WTC11 (cell line): ENCODE measurements around the gene PDE8A. TPM values are rescaled to one million over a fixed set of nuclear protein-coding genes. Genes with fewer than 3 reads are reported as not detected.

Experiments
- ATAC-seq: fragments of 200-7000 bp; cut with Tn5 transposase; 2 replicates; pipeline ENCODE4 v1.10.0; 2021; ENCODE audit warnings: mild to moderate bottlenecking, moderate library complexity
- CTCF ChIA-PET: fragments of 300-600 bp; sonication (Branson Sonifier 250); formaldehyde crosslinking; loops from one replicate; lab custom pipeline; 2021; ENCODE audit warnings: antibody characterized with exemption; lab: Charles Lee
- POLR2A ChIA-PET: fragments of 350-600 bp; sonication (Branson Sonifier 250); formaldehyde crosslinking; loops from one replicate; lab custom pipeline; 2021; ENCODE audit warnings: antibody characterized with exemption; lab: Charles Lee
- DNase-seq: peaks from one replicate; pipeline ENCODE4 v3.0.0; 2021; ENCODE audit warnings: low spot score
- H3K27ac Mint-ChIP-seq: 2 replicates; pipeline ENCODE4 v1.8.0; 2021; ENCODE audit warnings: mixed read lengths
- H3K27me3 Mint-ChIP-seq: 2 replicates; pipeline ENCODE4 v1.8.0; 2021; ENCODE audit warnings: low read depth, mild to moderate bottlenecking, moderate library complexity, mixed read lengths
- H3K36me3 Mint-ChIP-seq: 2 replicates; pipeline ENCODE4 v1.8.0; 2021; ENCODE audit warnings: mixed read lengths
- H3K4me1 Mint-ChIP-seq: 2 replicates; pipeline ENCODE4 v1.8.0; 2022; ENCODE audit warnings: mixed read lengths
- H3K4me3 Mint-ChIP-seq: 2 replicates; pipeline ENCODE4 v1.8.0; 2021; ENCODE audit warnings: mild to moderate bottlenecking, moderate library complexity, mixed read lengths
- H3K9me3 Mint-ChIP-seq: 2 replicates; pipeline ENCODE4 v1.8.0; 2021; ENCODE audit warnings: mixed read lengths
- ELF4 ChIP-seq: sonication (generic); formaldehyde crosslinking; IDR thresholded peaks from 2 replicates; pipeline ENCODE4 v1.8.1; 2022; ENCODE audit warnings: low read depth, mild to moderate bottlenecking, moderate library complexity, missing genetic modification reagents
- ESRRA ChIP-seq: sonication (generic); formaldehyde crosslinking; IDR thresholded peaks from 2 replicates; pipeline ENCODE4 v1.8.1; 2022; ENCODE audit warnings: mild to moderate bottlenecking, missing genetic modification reagents, borderline replicate concordance
- ETV6 ChIP-seq: sonication (generic); formaldehyde crosslinking; IDR thresholded peaks from 2 replicates; pipeline ENCODE4 v1.8.1; 2022; ENCODE audit warnings: mild to moderate bottlenecking, missing genetic modification reagents
- FOXP1 ChIP-seq: sonication (generic); formaldehyde crosslinking; IDR thresholded peaks from 2 replicates; pipeline ENCODE4 v1.8.0; 2022; ENCODE audit warnings: missing genetic modification reagents, mild to moderate bottlenecking, moderate library complexity, borderline replicate concordance
- JAZF1 ChIP-seq: fragments of 250-450 bp; sonication (Bioruptor Pico); IDR thresholded peaks from 2 replicates; pipeline ENCODE4 v1.9.0; 2021; ENCODE audit warnings: moderate library complexity, mild to moderate bottlenecking, inconsistent platforms
- NR1H2 ChIP-seq: sonication (generic); formaldehyde crosslinking; IDR thresholded peaks from 2 replicates; pipeline ENCODE4 v1.9.0; 2021; ENCODE audit warnings: mild to moderate bottlenecking, moderate library complexity, missing genetic modification reagents
- RELA ChIP-seq: sonication (generic); formaldehyde crosslinking; IDR thresholded peaks from 2 replicates; pipeline ENCODE4 v1.8.1; 2022; ENCODE audit warnings: missing genetic modification reagents, mild to moderate bottlenecking, borderline replicate concordance
- SMAD4 ChIP-seq: sonication (generic); formaldehyde crosslinking; IDR thresholded peaks from 2 replicates; pipeline ENCODE4 v1.8.0; 2022; ENCODE audit warnings: mild to moderate bottlenecking, missing genetic modification reagents
- SP1 ChIP-seq: sonication (generic); formaldehyde crosslinking; conservative IDR thresholded peaks from 2 replicates; pipeline ENCODE4 v1.8.1; 2022; ENCODE audit warnings: missing genetic modification reagents
- ZNF121 ChIP-seq: sonication (generic); formaldehyde crosslinking; IDR thresholded peaks from 2 replicates; pipeline ENCODE4 v1.8.0; 2023; ENCODE audit warnings: missing genetic modification reagents
- ZNF138 ChIP-seq: sonication (generic); formaldehyde crosslinking; conservative IDR thresholded peaks from 2 replicates; pipeline ENCODE4 v1.8.1; 2022; ENCODE audit warnings: mild to moderate bottlenecking, moderate library complexity, missing genetic modification reagents
- ZNF416 ChIP-seq: fragments of 250-450 bp; sonication (Bioruptor Pico); IDR thresholded peaks from 2 replicates; pipeline ENCODE4 v1.9.0; 2021; ENCODE audit warnings: mild to moderate bottlenecking, inconsistent platforms
- total RNA-seq: library from RNA; stranded (reverse); gene quantifications from 3 replicates; pipeline ENCODE4 v1.2.3, GENCODE V29; 2021
- TF ChIP-seq, protein P1 (sequence below): sonication (generic); formaldehyde crosslinking; IDR thresholded peaks from 2 replicates; pipeline ENCODE4 v1.8.1; 2022; ENCODE audit warnings: mild to moderate bottlenecking, moderate library complexity, missing genetic modification reagents
- TF ChIP-seq, protein P2 (sequence below): sonication (generic); formaldehyde crosslinking; IDR thresholded peaks from 2 replicates; pipeline ENCODE4 v1.8.0; 2022; ENCODE audit warnings: mild to moderate bottlenecking, missing genetic modification reagents
- TF ChIP-seq, protein P3 (sequence below): sonication (generic); formaldehyde crosslinking; IDR thresholded peaks from 2 replicates; pipeline ENCODE4 v1.8.1; 2023; ENCODE audit warnings: mild to moderate bottlenecking, missing genetic modification reagents, moderate library complexity
- TF ChIP-seq, protein P4 (sequence below): sonication (generic); formaldehyde crosslinking; IDR thresholded peaks from 2 replicates; pipeline ENCODE4 v1.8.1; 2023; ENCODE audit warnings: mild to moderate bottlenecking, missing genetic modification reagents, borderline replicate concordance
- TF ChIP-seq, protein P5 (sequence below): sonication (generic); formaldehyde crosslinking; IDR thresholded peaks from 2 replicates; pipeline ENCODE4 v1.8.1; 2023; ENCODE audit warnings: mild to moderate bottlenecking, missing genetic modification reagents
- TF ChIP-seq, protein P6 (sequence below): sonication (generic); formaldehyde crosslinking; IDR thresholded peaks from 2 replicates; pipeline ENCODE4 v1.8.1; 2023; ENCODE audit warnings: mild to moderate bottlenecking, missing genetic modification reagents, moderate library complexity
- TF ChIP-seq, protein P7 (sequence below): fragments of 250-450 bp; sonication (Bioruptor Pico); IDR thresholded peaks from 2 replicates; pipeline ENCODE4 v1.8.0; 2021; ENCODE audit warnings: mild to moderate bottlenecking
- TF ChIP-seq, protein P8 (sequence below): fragments of 250-450 bp; sonication (Bioruptor Pico); IDR thresholded peaks from 2 replicates; pipeline ENCODE4 v1.9.0; 2021; ENCODE audit warnings: mild to moderate bottlenecking, borderline replicate concordance

Gene PDE8A
- total RNA-seq, 1 experiment from 2014 or later = 13.9 TPM

DNA sequence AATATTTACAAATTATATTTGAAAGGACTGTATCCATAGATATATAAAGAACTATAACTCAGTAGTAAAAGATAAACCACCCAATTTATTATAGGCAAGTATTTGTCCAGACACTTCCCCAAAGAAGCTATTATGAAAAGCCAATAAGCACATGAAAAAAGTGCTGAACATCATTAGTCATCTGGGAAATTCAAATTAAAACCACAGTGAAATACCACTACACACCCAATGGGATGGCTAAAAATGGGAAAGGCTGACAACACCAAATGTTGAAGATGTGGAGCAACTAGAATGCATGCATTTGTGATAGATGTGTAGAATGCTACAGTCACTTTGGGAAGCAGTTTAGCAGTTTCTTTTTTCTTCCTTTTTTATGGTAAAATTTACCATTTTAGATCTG lies 147.0 kb downstream of the PDE8A start (continued):
- TF ChIP-seq SMAD4 (CRISPR knock-in tag) (no peak), ZNF138 (CRISPR knock-in tag) (no peak), ESRRA (CRISPR knock-in tag) (no peak)

DNA sequence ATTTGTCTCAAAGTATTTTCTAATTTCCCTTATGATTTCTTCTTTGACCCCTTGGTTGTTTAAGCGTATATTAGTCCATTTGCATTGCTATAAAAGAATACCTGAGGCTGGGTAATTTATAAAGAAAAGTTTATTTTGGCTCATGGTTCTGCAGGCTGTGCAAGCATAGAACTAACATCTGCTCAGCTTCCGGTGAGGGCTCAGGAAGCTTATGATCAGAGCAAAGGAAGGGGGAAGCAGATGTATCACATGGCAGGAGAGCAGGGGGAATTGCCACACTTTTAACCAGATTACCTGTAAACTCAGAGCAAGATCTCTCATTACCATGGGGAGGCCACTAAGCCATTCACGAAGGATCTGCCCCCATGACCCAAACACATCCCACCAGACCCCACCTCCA lies 148.2 kb downstream of the PDE8A start:
- Mint-ChIP-seq H3K9me3 (peaks cover 4% of the 10 kb centered on the region), H3K4me3 (no peak overlapping the region), H3K4me1 (peaks cover 7% of the 10 kb centered on the region), H3K27me3 (no peaks in the 10 kb centered on the region), H3K36me3 (peaks cover 18% of the 10 kb centered on the region), H3K27ac (no peak overlapping the region)
- TF ChIP-seq, protein P1, sequence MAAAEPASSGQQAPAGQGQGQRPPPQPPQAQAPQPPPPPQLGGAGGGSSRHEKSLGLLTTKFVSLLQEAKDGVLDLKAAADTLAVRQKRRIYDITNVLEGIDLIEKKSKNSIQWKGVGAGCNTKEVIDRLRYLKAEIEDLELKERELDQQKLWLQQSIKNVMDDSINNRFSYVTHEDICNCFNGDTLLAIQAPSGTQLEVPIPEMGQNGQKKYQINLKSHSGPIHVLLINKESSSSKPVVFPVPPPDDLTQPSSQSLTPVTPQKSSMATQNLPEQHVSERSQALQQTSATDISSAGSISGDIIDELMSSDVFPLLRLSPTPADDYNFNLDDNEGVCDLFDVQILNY (CRISPR knock-in tag) = no peak
- TF ChIP-seq, protein P2, sequence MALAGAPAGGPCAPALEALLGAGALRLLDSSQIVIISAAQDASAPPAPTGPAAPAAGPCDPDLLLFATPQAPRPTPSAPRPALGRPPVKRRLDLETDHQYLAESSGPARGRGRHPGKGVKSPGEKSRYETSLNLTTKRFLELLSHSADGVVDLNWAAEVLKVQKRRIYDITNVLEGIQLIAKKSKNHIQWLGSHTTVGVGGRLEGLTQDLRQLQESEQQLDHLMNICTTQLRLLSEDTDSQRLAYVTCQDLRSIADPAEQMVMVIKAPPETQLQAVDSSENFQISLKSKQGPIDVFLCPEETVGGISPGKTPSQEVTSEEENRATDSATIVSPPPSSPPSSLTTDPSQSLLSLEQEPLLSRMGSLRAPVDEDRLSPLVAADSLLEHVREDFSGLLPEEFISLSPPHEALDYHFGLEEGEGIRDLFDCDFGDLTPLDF (CRISPR knock-in tag) = no peak
- no peak for TF ChIP-seq ELF4 (CRISPR knock-in tag)
- TF ChIP-seq ETV6 (CRISPR knock-in tag) = no peak
- TF ChIP-seq FOXP1 (CRISPR knock-in tag) = no peak
- no peak for TF ChIP-seq ZNF416 (CRISPR knock-in tag)
- TF ChIP-seq NR1H2 (CRISPR knock-in tag) = no peak
- TF ChIP-seq, protein P3, sequence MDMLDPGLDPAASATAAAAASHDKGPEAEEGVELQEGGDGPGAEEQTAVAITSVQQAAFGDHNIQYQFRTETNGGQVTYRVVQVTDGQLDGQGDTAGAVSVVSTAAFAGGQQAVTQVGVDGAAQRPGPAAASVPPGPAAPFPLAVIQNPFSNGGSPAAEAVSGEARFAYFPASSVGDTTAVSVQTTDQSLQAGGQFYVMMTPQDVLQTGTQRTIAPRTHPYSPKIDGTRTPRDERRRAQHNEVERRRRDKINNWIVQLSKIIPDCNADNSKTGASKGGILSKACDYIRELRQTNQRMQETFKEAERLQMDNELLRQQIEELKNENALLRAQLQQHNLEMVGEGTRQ (CRISPR knock-in tag) = no peak
- no peak for TF ChIP-seq RELA (CRISPR knock-in tag)
- TF ChIP-seq, protein P4, sequence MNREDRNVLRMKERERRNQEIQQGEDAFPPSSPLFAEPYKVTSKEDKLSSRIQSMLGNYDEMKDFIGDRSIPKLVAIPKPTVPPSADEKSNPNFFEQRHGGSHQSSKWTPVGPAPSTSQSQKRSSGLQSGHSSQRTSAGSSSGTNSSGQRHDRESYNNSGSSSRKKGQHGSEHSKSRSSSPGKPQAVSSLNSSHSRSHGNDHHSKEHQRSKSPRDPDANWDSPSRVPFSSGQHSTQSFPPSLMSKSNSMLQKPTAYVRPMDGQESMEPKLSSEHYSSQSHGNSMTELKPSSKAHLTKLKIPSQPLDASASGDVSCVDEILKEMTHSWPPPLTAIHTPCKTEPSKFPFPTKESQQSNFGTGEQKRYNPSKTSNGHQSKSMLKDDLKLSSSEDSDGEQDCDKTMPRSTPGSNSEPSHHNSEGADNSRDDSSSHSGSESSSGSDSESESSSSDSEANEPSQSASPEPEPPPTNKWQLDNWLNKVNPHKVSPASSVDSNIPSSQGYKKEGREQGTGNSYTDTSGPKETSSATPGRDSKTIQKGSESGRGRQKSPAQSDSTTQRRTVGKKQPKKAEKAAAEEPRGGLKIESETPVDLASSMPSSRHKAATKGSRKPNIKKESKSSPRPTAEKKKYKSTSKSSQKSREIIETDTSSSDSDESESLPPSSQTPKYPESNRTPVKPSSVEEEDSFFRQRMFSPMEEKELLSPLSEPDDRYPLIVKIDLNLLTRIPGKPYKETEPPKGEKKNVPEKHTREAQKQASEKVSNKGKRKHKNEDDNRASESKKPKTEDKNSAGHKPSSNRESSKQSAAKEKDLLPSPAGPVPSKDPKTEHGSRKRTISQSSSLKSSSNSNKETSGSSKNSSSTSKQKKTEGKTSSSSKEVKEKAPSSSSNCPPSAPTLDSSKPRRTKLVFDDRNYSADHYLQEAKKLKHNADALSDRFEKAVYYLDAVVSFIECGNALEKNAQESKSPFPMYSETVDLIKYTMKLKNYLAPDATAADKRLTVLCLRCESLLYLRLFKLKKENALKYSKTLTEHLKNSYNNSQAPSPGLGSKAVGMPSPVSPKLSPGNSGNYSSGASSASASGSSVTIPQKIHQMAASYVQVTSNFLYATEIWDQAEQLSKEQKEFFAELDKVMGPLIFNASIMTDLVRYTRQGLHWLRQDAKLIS (CRISPR knock-in tag) = no peak
- TF ChIP-seq, protein P5, sequence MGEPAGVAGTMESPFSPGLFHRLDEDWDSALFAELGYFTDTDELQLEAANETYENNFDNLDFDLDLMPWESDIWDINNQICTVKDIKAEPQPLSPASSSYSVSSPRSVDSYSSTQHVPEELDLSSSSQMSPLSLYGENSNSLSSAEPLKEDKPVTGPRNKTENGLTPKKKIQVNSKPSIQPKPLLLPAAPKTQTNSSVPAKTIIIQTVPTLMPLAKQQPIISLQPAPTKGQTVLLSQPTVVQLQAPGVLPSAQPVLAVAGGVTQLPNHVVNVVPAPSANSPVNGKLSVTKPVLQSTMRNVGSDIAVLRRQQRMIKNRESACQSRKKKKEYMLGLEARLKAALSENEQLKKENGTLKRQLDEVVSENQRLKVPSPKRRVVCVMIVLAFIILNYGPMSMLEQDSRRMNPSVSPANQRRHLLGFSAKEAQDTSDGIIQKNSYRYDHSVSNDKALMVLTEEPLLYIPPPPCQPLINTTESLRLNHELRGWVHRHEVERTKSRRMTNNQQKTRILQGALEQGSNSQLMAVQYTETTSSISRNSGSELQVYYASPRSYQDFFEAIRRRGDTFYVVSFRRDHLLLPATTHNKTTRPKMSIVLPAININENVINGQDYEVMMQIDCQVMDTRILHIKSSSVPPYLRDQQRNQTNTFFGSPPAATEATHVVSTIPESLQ (CRISPR knock-in tag) = no peak
- TF ChIP-seq, protein P6, sequence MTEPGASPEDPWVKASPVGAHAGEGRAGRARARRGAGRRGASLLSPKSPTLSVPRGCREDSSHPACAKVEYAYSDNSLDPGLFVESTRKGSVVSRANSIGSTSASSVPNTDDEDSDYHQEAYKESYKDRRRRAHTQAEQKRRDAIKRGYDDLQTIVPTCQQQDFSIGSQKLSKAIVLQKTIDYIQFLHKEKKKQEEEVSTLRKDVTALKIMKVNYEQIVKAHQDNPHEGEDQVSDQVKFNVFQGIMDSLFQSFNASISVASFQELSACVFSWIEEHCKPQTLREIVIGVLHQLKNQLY (CRISPR knock-in tag) = no peak
- TF ChIP-seq JAZF1 = no peak
- no peak for TF ChIP-seq ZNF121
- TF ChIP-seq, protein P7, sequence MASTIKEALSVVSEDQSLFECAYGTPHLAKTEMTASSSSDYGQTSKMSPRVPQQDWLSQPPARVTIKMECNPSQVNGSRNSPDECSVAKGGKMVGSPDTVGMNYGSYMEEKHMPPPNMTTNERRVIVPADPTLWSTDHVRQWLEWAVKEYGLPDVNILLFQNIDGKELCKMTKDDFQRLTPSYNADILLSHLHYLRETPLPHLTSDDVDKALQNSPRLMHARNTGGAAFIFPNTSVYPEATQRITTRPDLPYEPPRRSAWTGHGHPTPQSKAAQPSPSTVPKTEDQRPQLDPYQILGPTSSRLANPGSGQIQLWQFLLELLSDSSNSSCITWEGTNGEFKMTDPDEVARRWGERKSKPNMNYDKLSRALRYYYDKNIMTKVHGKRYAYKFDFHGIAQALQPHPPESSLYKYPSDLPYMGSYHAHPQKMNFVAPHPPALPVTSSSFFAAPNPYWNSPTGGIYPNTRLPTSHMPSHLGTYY = no peak
- TF ChIP-seq, protein P8, sequence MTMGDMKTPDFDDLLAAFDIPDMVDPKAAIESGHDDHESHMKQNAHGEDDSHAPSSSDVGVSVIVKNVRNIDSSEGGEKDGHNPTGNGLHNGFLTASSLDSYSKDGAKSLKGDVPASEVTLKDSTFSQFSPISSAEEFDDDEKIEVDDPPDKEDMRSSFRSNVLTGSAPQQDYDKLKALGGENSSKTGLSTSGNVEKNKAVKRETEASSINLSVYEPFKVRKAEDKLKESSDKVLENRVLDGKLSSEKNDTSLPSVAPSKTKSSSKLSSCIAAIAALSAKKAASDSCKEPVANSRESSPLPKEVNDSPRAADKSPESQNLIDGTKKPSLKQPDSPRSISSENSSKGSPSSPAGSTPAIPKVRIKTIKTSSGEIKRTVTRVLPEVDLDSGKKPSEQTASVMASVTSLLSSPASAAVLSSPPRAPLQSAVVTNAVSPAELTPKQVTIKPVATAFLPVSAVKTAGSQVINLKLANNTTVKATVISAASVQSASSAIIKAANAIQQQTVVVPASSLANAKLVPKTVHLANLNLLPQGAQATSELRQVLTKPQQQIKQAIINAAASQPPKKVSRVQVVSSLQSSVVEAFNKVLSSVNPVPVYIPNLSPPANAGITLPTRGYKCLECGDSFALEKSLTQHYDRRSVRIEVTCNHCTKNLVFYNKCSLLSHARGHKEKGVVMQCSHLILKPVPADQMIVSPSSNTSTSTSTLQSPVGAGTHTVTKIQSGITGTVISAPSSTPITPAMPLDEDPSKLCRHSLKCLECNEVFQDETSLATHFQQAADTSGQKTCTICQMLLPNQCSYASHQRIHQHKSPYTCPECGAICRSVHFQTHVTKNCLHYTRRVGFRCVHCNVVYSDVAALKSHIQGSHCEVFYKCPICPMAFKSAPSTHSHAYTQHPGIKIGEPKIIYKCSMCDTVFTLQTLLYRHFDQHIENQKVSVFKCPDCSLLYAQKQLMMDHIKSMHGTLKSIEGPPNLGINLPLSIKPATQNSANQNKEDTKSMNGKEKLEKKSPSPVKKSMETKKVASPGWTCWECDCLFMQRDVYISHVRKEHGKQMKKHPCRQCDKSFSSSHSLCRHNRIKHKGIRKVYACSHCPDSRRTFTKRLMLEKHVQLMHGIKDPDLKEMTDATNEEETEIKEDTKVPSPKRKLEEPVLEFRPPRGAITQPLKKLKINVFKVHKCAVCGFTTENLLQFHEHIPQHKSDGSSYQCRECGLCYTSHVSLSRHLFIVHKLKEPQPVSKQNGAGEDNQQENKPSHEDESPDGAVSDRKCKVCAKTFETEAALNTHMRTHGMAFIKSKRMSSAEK (CRISPR knock-in tag) = no peak
- TF ChIP-seq SP1 (CRISPR knock-in tag) = no peak
- POLR2A ChIA-PET = no interaction called here
- ATAC-seq = no peak
- no peak for DNase-seq
- CTCF ChIA-PET = no interaction called here
